GM12878 (cell line): ENCODE measurements around the gene DPH6. TPM values are rescaled to one million over a fixed set of nuclear protein-coding genes. Genes with fewer than 3 reads are reported as not detected.

Experiments used
- ASH2L ChIP-seq: fragments of 300-600, 200-600 bp; sonication (generic); IDR thresholded peaks from 2 replicates; pipeline ENCODE4 v1.6.1; 2017; ENCODE audit warnings: low read depth, mild to moderate bottlenecking, borderline replicate concordance
- CBX3 ChIP-seq: fragments of 200-600 bp; sonication (generic); IDR thresholded peaks from 2 replicates; pipeline ENCODE4 v1.6.1; 2016; ENCODE audit warnings: low read depth, borderline replicate concordance
- MEF2A ChIP-seq: IDR thresholded peaks from 2 replicates; pipeline ENCODE4 v1.6.1; 2011; ENCODE audit warnings: low read depth, mild to moderate bottlenecking, low read length, moderate library complexity; ENCODE audit not compliant: insufficient read depth
- NFYA ChIP-seq: IDR thresholded peaks from 2 replicates; pipeline ENCODE4 v1.6.1; 2011; ENCODE audit warnings: low read depth, mild to moderate bottlenecking, low read length, improper control_type of control experiment, borderline replicate concordance
- NRF1 ChIP-seq: conservative IDR thresholded peaks from 2 replicates; pipeline ENCODE4 v1.6.1; 2011; ENCODE audit warnings: mild to moderate bottlenecking, low read depth, low read length, improper control_type of control experiment
- RFX5 ChIP-seq: IDR thresholded peaks from 2 replicates; pipeline ENCODE4 v1.6.1; 2011; ENCODE audit warnings: low read depth, low read length, improper control_type of control experiment
- polyA plus RNA-seq, 11 experiments: library from polyadenylated mRNA; depleted of rRNA in 4 of 11; unstranded in 6 of 11; stranded (reverse) in 5 of 11; fragments of >200 nt; fragmentation: Nextera tagmentation in 4 of 11; fragmentation: Illumina TruSeq in 1 of 11; extraction: Ambion mirVana in 4 of 11; extraction: Trizol in 1 of 11; gene quantifications; 1 replicate in 1 of 11; 2 replicates in 10 of 11; pipeline versions ENCODE4 v1.2.1 to v1.2.3, GENCODE V29; 2011 to 2016; ENCODE audit warnings: inconsistent platforms in 2 of 11, missing spikeins in 2 of 11, low read depth in 1 of 11
- total RNA-seq, 4 experiments: library from RNA; depleted of rRNA in 3 of 4; stranded (reverse); fragments of >200 nt in 3 of 4; fragmentation: Illumina TruSeq in 1 of 4; extraction: Trizol in 1 of 4; gene quantifications; 2 replicates each; pipeline versions ENCODE4 v1.2.1 to v1.2.3, GENCODE V29; 2013 to 2021
- TF ChIP-seq, protein P1 (sequence below): fragments of 150-350 bp; IDR thresholded peaks from 2 replicates; pipeline ENCODE4 v1.6.1; 2016; ENCODE audit warnings: low read depth, low read length
- TF ChIP-seq, protein P2 (sequence below): fragments of 450-650 bp; IDR thresholded peaks from 2 replicates; pipeline ENCODE4 v1.6.1; 2016; ENCODE audit warnings: mild to moderate bottlenecking
- TF ChIP-seq, protein P3 (sequence below): fragments of 450-650 bp; IDR thresholded peaks from 2 replicates; pipeline ENCODE4 v1.6.1; 2016; ENCODE audit warnings: mild to moderate bottlenecking, moderate library complexity, borderline replicate concordance
- TF ChIP-seq, protein P4 (sequence below): fragments of 450-650 bp; IDR thresholded peaks from 2 replicates; pipeline ENCODE4 v1.6.1; 2017; ENCODE audit warnings: mild to moderate bottlenecking, moderate library complexity
- TF ChIP-seq, protein P5 (sequence below): fragments of 450-650 bp; IDR thresholded peaks from 2 replicates; pipeline ENCODE4 v1.6.1; 2017; ENCODE audit warnings: mild to moderate bottlenecking

Gene DPH6
- total and polyA plus RNA-seq, 10 of the 15 experiments (the other 5 are each of a cell fraction or from before 2014, with no cell fraction given) = 9.0 to 68.5 (median 17.1) TPM

DNA sequence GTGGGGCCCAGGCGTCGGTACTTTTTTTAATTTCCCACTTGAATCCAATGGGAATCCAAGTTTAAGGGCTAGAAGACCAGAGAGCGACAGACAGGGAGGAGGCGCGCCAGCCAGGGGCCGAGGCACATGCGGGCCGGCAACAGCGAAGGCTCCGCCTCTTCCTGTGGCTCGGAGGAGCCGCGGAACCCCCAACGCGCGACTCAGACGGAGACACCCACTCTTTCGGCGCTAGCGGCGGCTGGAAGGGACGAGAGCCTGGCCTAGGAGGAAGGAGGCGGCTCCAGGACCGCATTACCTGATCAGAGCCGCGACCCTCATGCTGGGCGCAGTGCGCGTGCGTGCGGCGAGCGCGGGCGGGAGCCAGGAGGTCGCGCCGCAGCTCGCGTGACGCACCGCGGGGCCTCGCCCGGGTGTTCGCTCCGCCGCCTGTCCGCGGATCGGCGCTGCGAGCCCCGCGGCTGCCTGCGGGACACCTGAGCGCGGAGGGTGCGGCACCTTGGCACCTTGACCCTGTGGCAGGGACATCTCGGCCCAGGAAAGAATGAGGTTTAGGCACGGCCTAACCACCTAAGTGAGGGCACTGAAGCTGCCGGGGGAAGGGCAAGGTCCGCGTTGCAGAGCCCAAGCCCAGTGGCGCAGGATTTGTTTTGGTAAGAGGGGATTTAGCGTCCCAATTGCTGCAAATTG is at the start of gene DPH6 (continued):
- TF ChIP-seq, protein P1, sequence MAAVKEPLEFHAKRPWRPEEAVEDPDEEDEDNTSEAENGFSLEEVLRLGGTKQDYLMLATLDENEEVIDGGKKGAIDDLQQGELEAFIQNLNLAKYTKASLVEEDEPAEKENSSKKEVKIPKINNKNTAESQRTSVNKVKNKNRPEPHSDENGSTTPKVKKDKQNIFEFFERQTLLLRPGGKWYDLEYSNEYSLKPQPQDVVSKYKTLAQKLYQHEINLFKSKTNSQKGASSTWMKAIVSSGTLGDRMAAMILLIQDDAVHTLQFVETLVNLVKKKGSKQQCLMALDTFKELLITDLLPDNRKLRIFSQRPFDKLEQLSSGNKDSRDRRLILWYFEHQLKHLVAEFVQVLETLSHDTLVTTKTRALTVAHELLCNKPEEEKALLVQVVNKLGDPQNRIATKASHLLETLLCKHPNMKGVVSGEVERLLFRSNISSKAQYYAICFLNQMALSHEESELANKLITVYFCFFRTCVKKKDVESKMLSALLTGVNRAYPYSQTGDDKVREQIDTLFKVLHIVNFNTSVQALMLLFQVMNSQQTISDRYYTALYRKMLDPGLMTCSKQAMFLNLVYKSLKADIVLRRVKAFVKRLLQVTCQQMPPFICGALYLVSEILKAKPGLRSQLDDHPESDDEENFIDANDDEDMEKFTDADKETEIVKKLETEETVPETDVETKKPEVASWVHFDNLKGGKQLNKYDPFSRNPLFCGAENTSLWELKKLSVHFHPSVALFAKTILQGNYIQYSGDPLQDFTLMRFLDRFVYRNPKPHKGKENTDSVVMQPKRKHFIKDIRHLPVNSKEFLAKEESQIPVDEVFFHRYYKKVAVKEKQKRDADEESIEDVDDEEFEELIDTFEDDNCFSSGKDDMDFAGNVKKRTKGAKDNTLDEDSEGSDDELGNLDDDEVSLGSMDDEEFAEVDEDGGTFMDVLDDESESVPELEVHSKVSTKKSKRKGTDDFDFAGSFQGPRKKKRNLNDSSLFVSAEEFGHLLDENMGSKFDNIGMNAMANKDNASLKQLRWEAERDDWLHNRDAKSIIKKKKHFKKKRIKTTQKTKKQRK = no peak
- TF ChIP-seq, protein P2, sequence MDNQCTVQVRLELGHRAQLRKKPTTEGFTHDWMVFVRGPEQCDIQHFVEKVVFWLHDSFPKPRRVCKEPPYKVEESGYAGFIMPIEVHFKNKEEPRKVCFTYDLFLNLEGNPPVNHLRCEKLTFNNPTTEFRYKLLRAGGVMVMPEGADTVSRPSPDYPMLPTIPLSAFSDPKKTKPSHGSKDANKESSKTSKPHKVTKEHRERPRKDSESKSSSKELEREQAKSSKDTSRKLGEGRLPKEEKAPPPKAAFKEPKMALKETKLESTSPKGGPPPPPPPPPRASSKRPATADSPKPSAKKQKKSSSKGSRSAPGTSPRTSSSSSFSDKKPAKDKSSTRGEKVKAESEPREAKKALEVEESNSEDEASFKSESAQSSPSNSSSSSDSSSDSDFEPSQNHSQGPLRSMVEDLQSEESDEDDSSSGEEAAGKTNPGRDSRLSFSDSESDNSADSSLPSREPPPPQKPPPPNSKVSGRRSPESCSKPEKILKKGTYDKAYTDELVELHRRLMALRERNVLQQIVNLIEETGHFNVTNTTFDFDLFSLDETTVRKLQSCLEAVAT = no peak
- TF ChIP-seq NRF1 (peak; percentile 59), ASH2L (peak; percentile 92; the same call in 1 of the 2 replicates), CBX3 (no peak), NFYA (no peak), MEF2A (no peak), RFX5 (no peak)
- TF ChIP-seq, protein P3, sequence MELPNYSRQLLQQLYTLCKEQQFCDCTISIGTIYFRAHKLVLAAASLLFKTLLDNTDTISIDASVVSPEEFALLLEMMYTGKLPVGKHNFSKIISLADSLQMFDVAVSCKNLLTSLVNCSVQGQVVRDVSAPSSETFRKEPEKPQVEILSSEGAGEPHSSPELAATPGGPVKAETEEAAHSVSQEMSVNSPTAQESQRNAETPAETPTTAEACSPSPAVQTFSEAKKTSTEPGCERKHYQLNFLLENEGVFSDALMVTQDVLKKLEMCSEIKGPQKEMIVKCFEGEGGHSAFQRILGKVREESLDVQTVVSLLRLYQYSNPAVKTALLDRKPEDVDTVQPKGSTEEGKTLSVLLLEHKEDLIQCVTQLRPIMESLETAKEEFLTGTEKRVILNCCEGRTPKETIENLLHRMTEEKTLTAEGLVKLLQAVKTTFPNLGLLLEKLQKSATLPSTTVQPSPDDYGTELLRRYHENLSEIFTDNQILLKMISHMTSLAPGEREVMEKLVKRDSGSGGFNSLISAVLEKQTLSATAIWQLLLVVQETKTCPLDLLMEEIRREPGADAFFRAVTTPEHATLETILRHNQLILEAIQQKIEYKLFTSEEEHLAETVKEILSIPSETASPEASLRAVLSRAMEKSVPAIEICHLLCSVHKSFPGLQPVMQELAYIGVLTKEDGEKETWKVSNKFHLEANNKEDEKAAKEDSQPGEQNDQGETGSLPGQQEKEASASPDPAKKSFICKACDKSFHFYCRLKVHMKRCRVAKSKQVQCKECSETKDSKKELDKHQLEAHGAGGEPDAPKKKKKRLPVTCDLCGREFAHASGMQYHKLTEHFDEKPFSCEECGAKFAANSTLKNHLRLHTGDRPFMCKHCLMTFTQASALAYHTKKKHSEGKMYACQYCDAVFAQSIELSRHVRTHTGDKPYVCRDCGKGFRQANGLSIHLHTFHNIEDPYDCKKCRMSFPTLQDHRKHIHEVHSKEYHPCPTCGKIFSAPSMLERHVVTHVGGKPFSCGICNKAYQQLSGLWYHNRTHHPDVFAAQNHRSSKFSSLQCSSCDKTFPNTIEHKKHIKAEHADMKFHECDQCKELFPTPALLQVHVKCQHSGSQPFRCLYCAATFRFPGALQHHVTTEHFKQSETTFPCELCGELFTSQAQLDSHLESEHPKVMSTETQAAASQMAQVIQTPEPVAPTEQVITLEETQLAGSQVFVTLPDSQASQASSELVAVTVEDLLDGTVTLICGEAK = no peak; the same call in 1 of the 2 replicates
- TF ChIP-seq, protein P4, sequence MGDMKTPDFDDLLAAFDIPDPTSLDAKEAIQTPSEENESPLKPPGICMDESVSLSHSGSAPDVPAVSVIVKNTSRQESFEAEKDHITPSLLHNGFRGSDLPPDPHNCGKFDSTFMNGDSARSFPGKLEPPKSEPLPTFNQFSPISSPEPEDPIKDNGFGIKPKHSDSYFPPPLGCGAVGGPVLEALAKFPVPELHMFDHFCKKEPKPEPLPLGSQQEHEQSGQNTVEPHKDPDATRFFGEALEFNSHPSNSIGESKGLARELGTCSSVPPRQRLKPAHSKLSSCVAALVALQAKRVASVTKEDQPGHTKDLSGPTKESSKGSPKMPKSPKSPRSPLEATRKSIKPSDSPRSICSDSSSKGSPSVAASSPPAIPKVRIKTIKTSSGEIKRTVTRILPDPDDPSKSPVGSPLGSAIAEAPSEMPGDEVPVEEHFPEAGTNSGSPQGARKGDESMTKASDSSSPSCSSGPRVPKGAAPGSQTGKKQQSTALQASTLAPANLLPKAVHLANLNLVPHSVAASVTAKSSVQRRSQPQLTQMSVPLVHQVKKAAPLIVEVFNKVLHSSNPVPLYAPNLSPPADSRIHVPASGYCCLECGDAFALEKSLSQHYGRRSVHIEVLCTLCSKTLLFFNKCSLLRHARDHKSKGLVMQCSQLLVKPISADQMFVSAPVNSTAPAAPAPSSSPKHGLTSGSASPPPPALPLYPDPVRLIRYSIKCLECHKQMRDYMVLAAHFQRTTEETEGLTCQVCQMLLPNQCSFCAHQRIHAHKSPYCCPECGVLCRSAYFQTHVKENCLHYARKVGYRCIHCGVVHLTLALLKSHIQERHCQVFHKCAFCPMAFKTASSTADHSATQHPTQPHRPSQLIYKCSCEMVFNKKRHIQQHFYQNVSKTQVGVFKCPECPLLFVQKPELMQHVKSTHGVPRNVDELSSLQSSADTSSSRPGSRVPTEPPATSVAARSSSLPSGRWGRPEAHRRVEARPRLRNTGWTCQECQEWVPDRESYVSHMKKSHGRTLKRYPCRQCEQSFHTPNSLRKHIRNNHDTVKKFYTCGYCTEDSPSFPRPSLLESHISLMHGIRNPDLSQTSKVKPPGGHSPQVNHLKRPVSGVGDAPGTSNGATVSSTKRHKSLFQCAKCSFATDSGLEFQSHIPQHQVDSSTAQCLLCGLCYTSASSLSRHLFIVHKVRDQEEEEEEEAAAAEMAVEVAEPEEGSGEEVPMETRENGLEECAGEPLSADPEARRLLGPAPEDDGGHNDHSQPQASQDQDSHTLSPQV = peak; percentile 63; the same call in 1 of the 2 replicates
- TF ChIP-seq, protein P5, sequence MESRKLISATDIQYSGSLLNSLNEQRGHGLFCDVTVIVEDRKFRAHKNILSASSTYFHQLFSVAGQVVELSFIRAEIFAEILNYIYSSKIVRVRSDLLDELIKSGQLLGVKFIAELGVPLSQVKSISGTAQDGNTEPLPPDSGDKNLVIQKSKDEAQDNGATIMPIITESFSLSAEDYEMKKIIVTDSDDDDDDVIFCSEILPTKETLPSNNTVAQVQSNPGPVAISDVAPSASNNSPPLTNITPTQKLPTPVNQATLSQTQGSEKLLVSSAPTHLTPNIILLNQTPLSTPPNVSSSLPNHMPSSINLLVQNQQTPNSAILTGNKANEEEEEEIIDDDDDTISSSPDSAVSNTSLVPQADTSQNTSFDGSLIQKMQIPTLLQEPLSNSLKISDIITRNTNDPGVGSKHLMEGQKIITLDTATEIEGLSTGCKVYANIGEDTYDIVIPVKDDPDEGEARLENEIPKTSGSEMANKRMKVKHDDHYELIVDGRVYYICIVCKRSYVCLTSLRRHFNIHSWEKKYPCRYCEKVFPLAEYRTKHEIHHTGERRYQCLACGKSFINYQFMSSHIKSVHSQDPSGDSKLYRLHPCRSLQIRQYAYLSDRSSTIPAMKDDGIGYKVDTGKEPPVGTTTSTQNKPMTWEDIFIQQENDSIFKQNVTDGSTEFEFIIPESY = peak; percentile 67; the same call in 1 of the 2 replicates
